ENCODE measurements around the gene PRDX6.
A peak's percentile ranks its signal among the peaks of the same experiment; 100 is the strongest.

The PRDX6 gene

DNA sequence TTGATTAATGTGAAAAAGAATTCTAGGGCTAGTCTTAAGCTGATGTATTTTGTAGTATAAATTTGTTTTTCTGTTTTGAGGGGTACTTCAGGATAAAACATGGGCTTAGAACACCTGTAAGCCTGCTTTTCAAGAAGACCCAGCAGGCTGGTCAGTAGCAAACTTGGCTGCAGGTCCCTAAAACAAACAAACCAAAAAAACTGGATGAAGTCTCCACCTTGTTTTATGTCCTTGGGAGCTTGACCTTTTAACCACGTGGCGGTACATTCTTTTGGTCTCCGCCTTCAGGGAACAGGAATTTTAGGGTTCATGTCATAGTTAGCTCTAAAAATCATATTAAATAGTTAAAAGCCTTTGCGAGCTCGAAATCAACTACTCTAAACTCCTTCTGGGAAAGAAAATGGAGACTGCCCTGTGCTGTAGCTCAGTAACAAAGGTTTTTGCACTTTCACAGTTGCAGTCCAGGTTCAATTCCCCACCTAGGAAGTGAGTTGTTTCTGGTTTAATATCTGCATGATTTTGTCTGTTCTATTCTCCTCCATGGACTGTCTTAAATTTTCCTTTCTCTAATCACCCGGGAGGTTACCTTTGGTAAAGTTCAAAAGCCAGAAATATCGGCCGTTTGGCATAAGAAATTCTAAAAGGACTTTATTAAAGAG is 18.6 kb downstream of the PRDX6 start:
- H3K4me3 ChIP-seq (replicated peaks in 1 of 2; ENCODE audit: low read depth in 2 of 2, low read length in 2 of 2): no peak overlapping the region
- DNase-seq (ENCODE audit: low read depth in 2 of 2): no peak
- TF ChIP-seq, protein P1, sequence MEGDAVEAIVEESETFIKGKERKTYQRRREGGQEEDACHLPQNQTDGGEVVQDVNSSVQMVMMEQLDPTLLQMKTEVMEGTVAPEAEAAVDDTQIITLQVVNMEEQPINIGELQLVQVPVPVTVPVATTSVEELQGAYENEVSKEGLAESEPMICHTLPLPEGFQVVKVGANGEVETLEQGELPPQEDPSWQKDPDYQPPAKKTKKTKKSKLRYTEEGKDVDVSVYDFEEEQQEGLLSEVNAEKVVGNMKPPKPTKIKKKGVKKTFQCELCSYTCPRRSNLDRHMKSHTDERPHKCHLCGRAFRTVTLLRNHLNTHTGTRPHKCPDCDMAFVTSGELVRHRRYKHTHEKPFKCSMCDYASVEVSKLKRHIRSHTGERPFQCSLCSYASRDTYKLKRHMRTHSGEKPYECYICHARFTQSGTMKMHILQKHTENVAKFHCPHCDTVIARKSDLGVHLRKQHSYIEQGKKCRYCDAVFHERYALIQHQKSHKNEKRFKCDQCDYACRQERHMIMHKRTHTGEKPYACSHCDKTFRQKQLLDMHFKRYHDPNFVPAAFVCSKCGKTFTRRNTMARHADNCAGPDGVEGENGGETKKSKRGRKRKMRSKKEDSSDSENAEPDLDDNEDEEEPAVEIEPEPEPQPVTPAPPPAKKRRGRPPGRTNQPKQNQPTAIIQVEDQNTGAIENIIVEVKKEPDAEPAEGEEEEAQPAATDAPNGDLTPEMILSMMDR (IDR thresholded peaks at IDR 0.05; ENCODE audit: low read depth, low read length): no peak

GRCh38 chr1:173496757-173497320 is 19.7 kb downstream of the PRDX6 start:
- H3K4me3 ChIP-seq (replicated peaks in 1 of 2; ENCODE audit: low read depth in 2 of 2, low read length in 2 of 2): no peak overlapping the region
- no peak for DNase-seq (ENCODE audit: low read depth in 2 of 2)
- TF ChIP-seq, protein P1 (IDR thresholded peaks at IDR 0.05; ENCODE audit: low read depth, low read length): no peak

DNA sequence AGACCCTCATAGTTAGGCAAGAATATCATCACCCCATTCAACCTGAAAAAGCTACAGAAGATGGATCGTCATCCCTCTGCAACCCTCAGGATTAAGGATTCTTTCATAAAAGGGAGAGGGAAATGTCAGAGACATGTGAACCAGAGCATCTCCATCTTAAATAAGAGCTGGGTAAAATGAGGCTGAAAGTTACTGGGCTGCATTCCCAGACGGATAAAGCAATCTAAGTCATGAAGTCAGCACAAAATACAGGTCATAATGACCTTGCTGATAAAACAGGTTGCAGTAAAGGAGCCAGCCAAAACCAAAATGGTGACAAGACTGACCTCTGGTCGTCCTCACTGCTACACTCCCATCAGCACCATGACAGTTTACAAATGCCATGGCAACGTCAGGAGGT is 22.6 kb downstream of the PRDX6 start:
- no peak overlapping the region for H3K4me3 ChIP-seq (replicated peaks in 1 of 2; ENCODE audit: low read depth in 2 of 2, low read length in 2 of 2)
- no peak for DNase-seq (ENCODE audit: low read depth in 2 of 2)
- TF ChIP-seq, protein P1 (IDR thresholded peaks at IDR 0.05; ENCODE audit: low read depth, low read length): no peak

DNA sequence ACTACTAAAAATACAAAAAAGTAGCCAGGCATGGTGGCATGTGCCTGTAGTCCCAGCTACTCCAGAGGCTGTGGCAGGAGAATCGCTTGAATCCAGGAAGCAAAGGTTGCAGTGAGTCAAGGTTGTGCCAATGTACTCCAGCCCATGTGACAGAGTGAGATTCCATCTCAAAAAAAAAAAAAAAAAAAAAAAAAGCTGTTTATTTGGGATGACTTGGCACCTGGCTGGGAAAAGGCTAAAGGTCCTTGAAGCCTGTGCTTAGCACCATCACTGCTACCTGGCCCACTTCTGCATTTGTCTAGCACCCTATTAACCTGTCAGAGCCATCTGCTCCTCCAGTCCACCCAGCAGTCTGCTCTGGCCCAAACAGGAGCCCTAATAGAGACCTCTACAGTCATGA is 25.0 kb downstream of the PRDX6 start:
- TF ChIP-seq, protein P1 (IDR thresholded peaks at IDR 0.05; ENCODE audit: low read depth, low read length): no peak
- H3K4me3 ChIP-seq (replicated peaks in 1 of 2; ENCODE audit: low read depth in 2 of 2, low read length in 2 of 2): no peak overlapping the region
- DNase-seq (ENCODE audit: low read depth in 2 of 2): no peak

- peak; percentile 19 to 33 for DNase-seq (ENCODE audit: low read depth in 2 of 2)
- no peak overlapping the region for H3K4me3 ChIP-seq (replicated peaks in 1 of 2; ENCODE audit: low read depth in 2 of 2, low read length in 2 of 2)
- TF ChIP-seq, protein P1 (IDR thresholded peaks at IDR 0.05; ENCODE audit: low read depth, low read length): no peak
These were observed 26.3 kb downstream of the PRDX6 start for GRCh38 chr1:173503391-173503790.

DNA sequence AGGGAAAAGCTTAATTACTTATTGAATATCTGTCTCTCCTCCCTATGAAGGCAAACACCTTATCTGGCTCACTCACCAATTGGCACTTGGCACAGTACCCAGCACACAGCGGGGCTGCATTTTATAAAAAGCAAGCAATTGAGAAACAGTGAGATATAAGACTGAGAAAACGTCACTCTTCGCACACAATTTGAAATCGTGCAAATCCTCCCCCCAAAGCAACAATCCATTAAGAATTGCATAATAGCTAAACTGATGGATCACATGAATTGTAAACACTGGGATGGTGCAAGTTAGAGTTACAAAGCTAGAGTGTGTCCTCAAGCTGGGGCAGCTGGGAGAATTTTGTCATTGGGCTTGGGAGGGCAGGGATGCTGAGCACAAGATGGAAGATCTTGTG is 27.1 kb downstream of the PRDX6 start:
- H3K4me3 ChIP-seq (replicated peaks in 1 of 2; ENCODE audit: low read depth in 2 of 2, low read length in 2 of 2): no peak overlapping the region
- no peak for DNase-seq (ENCODE audit: low read depth in 2 of 2)
- TF ChIP-seq, protein P1 (IDR thresholded peaks at IDR 0.05; ENCODE audit: low read depth, low read length): no peak
